H1 (cell line): Measurements from ENCODE around the gene NCK2. TPM values are rescaled to one million over a fixed set of nuclear protein-coding genes. Genes with fewer than 3 reads are reported as not detected.

Source experiments
- CTCF ChIA-PET: fragments of 300-600 bp; sonication (Branson Sonifier 250); formaldehyde crosslinking; loops from one replicate; lab custom pipeline; 2021; ENCODE audit not compliant: partially characterized antibody; lab: Charles Lee
- POLR2A ChIA-PET: fragments of 300-600 bp; sonication (Branson Sonifier 250); formaldehyde crosslinking; loops from one replicate; lab custom pipeline; 2021; ENCODE audit warnings: inconsistent platforms; ENCODE audit not compliant: partially characterized antibody; lab: Charles Lee
- DNase-seq, 2 experiments: peaks; one replicate each; pipeline versions ENCODE4 v3.0.0 to v3.0.0-alpha.2; 2010 to 2022; ENCODE audit warnings: low spot score in 2 of 2, low read depth in 1 of 2, mixed read lengths in 1 of 2
- FAIRE-seq: peaks from 2 replicates; lab custom pipeline; 2011; peaks lifted over from hg19 to GRCh38; lab: Jason Lieb, UNC
- H2AFZ ChIP-seq: 2 replicates; pipeline ENCODE4 v1.8.1; 2012; ENCODE audit warnings: low read length, inconsistent platforms
- H2AK5ac ChIP-seq: 2 replicates; pipeline ENCODE4 v1.6.1; 2013; ENCODE audit warnings: low read depth, low read length
- H2BK120ac ChIP-seq: replicated peaks from 2 replicates; pipeline ENCODE3; 2013; ENCODE audit warnings: low read depth, low read length, inconsistent platforms
- H2BK12ac ChIP-seq: 2 replicates; pipeline ENCODE4 v1.6.1; 2013; ENCODE audit warnings: low read depth, low read length
- H2BK15ac ChIP-seq: 2 replicates; pipeline ENCODE4 v1.6.1; 2013; ENCODE audit warnings: low read length
- H2BK20ac ChIP-seq: 2 replicates; pipeline ENCODE4 v1.6.1; 2013; ENCODE audit warnings: low read length
- H2BK5ac ChIP-seq: 2 replicates; pipeline ENCODE4 v1.6.1; 2013; ENCODE audit warnings: low read depth, low read length
- H3K14ac ChIP-seq: 2 replicates; pipeline ENCODE4 v1.6.1; 2013; ENCODE audit warnings: inconsistent platforms; ENCODE audit not compliant: insufficient read length
- H3K18ac ChIP-seq: 2 replicates; pipeline ENCODE4 v1.6.1; 2013; ENCODE audit warnings: low read length; ENCODE audit errors: extremely low read depth
- H3K23ac ChIP-seq: 2 replicates; pipeline ENCODE4 v1.6.1; 2013; ENCODE audit warnings: inconsistent platforms; ENCODE audit not compliant: insufficient read length
- H3K23me2 ChIP-seq: 2 replicates; pipeline ENCODE4 v1.6.1; 2013; ENCODE audit warnings: low read depth, low read length
- H3K27ac ChIP-seq: 2 replicates; pipeline ENCODE4 v1.6.1; 2011; ENCODE audit warnings: low read depth, low read length, inconsistent platforms
- H3K27me3 ChIP-seq, 4 experiments: replicated peaks in 1 of 4; 1 replicate in 1 of 4; 2 replicates in 3 of 4; pipeline versions ENCODE4 v1.6.1 to v1.8.1; 2011 to 2013; ENCODE audit warnings: low read length in 3 of 4, mild to moderate bottlenecking in 3 of 4, inconsistent platforms in 2 of 4, mixed read lengths in 2 of 4, moderate library complexity in 1 of 4; ENCODE audit not compliant: control insufficient read depth in 3 of 4, insufficient read depth in 3 of 4; ENCODE audit errors: extremely low read depth in 1 of 4
- H3K36me3 ChIP-seq, 4 experiments: 2 replicates each; pipeline versions ENCODE4 v1.6.1 to v1.8.1; 2011 to 2013; ENCODE audit warnings: mild to moderate bottlenecking in 4 of 4, low read length in 3 of 4, moderate library complexity in 2 of 4, control low read depth in 1 of 4, inconsistent platforms in 1 of 4; ENCODE audit not compliant: insufficient read depth in 4 of 4, control insufficient read depth in 2 of 4
- H3K4ac ChIP-seq: replicated peaks from 2 replicates; pipeline ENCODE3; 2013; ENCODE audit warnings: low read length, low read depth, mixed read lengths, inconsistent platforms; ENCODE audit not compliant: insufficient read length
- H3K4me1 ChIP-seq, 4 experiments: replicated peaks in 1 of 4; 1 replicate in 1 of 4; 2 replicates in 3 of 4; pipeline versions ENCODE4 v1.6.1 to v1.8.1; 2011 to 2013; ENCODE audit warnings: low read length in 3 of 4, inconsistent platforms in 2 of 4, mixed read lengths in 1 of 4; ENCODE audit not compliant: insufficient read depth in 4 of 4, control insufficient read depth in 3 of 4
- H3K4me2 ChIP-seq, 2 experiments: 2 replicates each; pipeline versions ENCODE4 v1.6.1 to v1.8.1; 2011 to 2013; ENCODE audit warnings: low read depth in 2 of 2, low read length in 2 of 2, control low read depth in 1 of 2, inconsistent platforms in 1 of 2, mild to moderate bottlenecking in 1 of 2; ENCODE audit not compliant: insufficient read depth in 1 of 2
- H3K4me3 ChIP-seq, 4 experiments: fragments of 200-600, 300-600 bp in 1 of 4; sonication (generic), shearing (Covaris generic), sonication (Bioruptor Twin) in 1 of 4; 2 replicates each; pipeline versions ENCODE4 v1.5.1 to v1.8.1; 2011 to 2016; ENCODE audit warnings: low read length in 4 of 4, low read depth in 3 of 4, control low read depth in 2 of 4, inconsistent platforms in 2 of 4, mild to moderate bottlenecking in 2 of 4, mixed read lengths in 1 of 4, moderate library complexity in 1 of 4; ENCODE audit not compliant: insufficient read depth in 2 of 4; ENCODE audit errors: extremely low read depth in 1 of 4
- H3K56ac ChIP-seq: replicated peaks from 2 replicates; pipeline ENCODE3; 2013; ENCODE audit warnings: low read depth, mild to moderate bottlenecking, mixed read lengths, low read length, inconsistent platforms; ENCODE audit not compliant: insufficient read length
- H3K79me1 ChIP-seq: 2 replicates; pipeline ENCODE4 v1.6.1; 2013; ENCODE audit warnings: low read depth, low read length, control low read depth
- H3K79me2 ChIP-seq, 2 experiments: 2 replicates each; pipeline versions ENCODE4 v1.6.1 to v1.8.1; 2012 to 2013; ENCODE audit warnings: low read length in 2 of 2, mild to moderate bottlenecking in 2 of 2, inconsistent platforms in 1 of 2; ENCODE audit not compliant: insufficient read depth in 2 of 2, control insufficient read depth in 1 of 2
- H3K9ac ChIP-seq, 4 experiments: replicated peaks in 1 of 4; 1 replicate in 1 of 4; 2 replicates in 3 of 4; pipeline versions ENCODE4 v1.6.1 to v1.8.1; 2011 to 2013; ENCODE audit warnings: low read depth in 3 of 4, low read length in 3 of 4, control low read depth in 2 of 4, mild to moderate bottlenecking in 2 of 4, moderate library complexity in 2 of 4, inconsistent platforms in 1 of 4; ENCODE audit errors: extremely low read depth in 1 of 4
- H3K9me3 ChIP-seq, 2 experiments: 2 replicates each; pipeline versions ENCODE4 v1.6.1 to v1.8.1; 2012 to 2013; ENCODE audit warnings: mild to moderate bottlenecking in 2 of 2, moderate library complexity in 2 of 2, control low read depth in 1 of 2, inconsistent platforms in 1 of 2, low read depth in 1 of 2, low read length in 1 of 2, mixed read lengths in 1 of 2; ENCODE audit not compliant: insufficient read depth in 2 of 2
- H4K20me1 ChIP-seq, 2 experiments: replicated peaks in 1 of 2; 2 replicates each; pipeline versions ENCODE3 to v1.8.1; 2011 to 2013; ENCODE audit warnings: inconsistent platforms in 2 of 2, low read length in 2 of 2, mild to moderate bottlenecking in 1 of 2; ENCODE audit not compliant: insufficient read depth in 2 of 2, control insufficient read depth in 1 of 2
- H4K5ac ChIP-seq: 2 replicates; pipeline ENCODE4 v1.6.1; 2013; ENCODE audit warnings: low read length, low read depth, mixed read lengths, inconsistent platforms; ENCODE audit not compliant: insufficient read length
- H4K8ac ChIP-seq: 2 replicates; pipeline ENCODE4 v1.8.0; 2013; ENCODE audit warnings: mild to moderate bottlenecking, moderate library complexity, low read length, inconsistent platforms; ENCODE audit not compliant: insufficient read depth; ENCODE audit errors: extremely low read depth
- H4K91ac ChIP-seq: replicated peaks from 2 replicates; pipeline ENCODE3; 2013; ENCODE audit warnings: low read length, mixed read lengths, inconsistent platforms; ENCODE audit not compliant: insufficient read length
- RXRA ChIP-seq: IDR thresholded peaks from 2 replicates; pipeline ENCODE4 v1.6.1; 2011; ENCODE audit warnings: low read depth, mild to moderate bottlenecking, low read length, moderate library complexity; ENCODE audit not compliant: insufficient read depth
- WGBS, 2 experiments: shearing (Covaris generic) in 1 of 2; methylation state at CpG; one replicate each; pipeline versions ENCODE4 v1.1.6 to v1.1.7; 2013 to 2015; ENCODE audit warnings: low lambda C conversion rate in 2 of 2, mixed read lengths in 2 of 2, inconsistent platforms in 1 of 2, low coverage in 1 of 2, missing lambda C conversion rate in 1 of 2; ENCODE audit not compliant: insufficient replicate concordance in 2 of 2, insufficient coverage in 1 of 2, insufficient read length in 1 of 2; ENCODE audit errors: extremely low coverage in 1 of 2, missing lambda C conversion rate in 1 of 2; 5-methylcytosine and 5-hydroxymethylcytosine counted together
- polyA plus RNA-seq, 7 experiments: library from polyadenylated mRNA; depleted of rRNA in 3 of 7; stranded (reverse) in 5 of 7; unstranded in 2 of 7; fragments of >200 nt in 5 of 7; fragments of 200-250 nt in 2 of 7; gene quantifications; 1 replicate in 5 of 7; 2 replicates in 1 of 7; 4 replicates in 1 of 7; pipeline versions ENCODE4 v1.2.1 to v1.2.3, GENCODE V29; 2011 to 2013; ENCODE audit warnings: missing spikeins in 2 of 7, mixed read lengths in 2 of 7
- total RNA-seq: library from RNA; stranded (reverse); fragmentation: NEBNext Ultra II Directional; extraction: Animal tissue kit (Norgen Biotek cat#: 25700); gene quantifications from 2 replicates; pipeline ENCODE4 v1.2.1, GENCODE V29; 2021

NCK2 gene
- total and polyA plus RNA-seq, 2 of the 8 experiments (the other 6 are each of a cell fraction or from before 2014, with no cell fraction given) = 30.3 to 65.7 TPM

- Histone ChIP-seq H3K9ac (peak overlapping the region in 3 of 4 experiments; percentile 63 to 67 (median 64); a peak in 5 of 7 replicates), H3K23me2 (peaks cover 7% of the 10 kb centered on the region; the same call in 1 of the 2 replicates), H3K4me2 (peak overlapping the region; percentile 80 to 92), H2BK20ac (no peak overlapping the region), H3K27me3 (no peaks in the 10 kb centered on the region; a peak in 2 of 7 replicates), H3K27ac (no peak overlapping the region), H2BK15ac (no peak overlapping the region), H4K5ac (no peak overlapping the region), H2BK120ac (no peak overlapping the region), H4K8ac (peak overlapping the region; percentile 29; the same call in 1 of the 2 replicates), H2BK12ac (no peak overlapping the region), H4K91ac (no peak overlapping the region), H3K4ac (no peak overlapping the region), H2AFZ (no peak overlapping the region), H3K18ac (no peak overlapping the region), H3K4me1 (peaks cover 0 to 14% (median 8%) of the 10 kb centered on the region in 4 experiments; a peak in 5 of 7 replicates), H3K9me3 (no peaks in the 10 kb centered on the region), H3K79me2 (peaks cover 19 to 61% of the 10 kb centered on the region in 2 experiments), H2AK5ac (no peak overlapping the region), H3K4me3 (peak overlapping the region; percentile 74 to 89 (median 78)), H3K56ac (no peak overlapping the region), H2BK5ac (no peak overlapping the region), H3K36me3 (peaks cover 0 to 4% (median 0%) of the 10 kb centered on the region in 4 experiments; a peak in 1 of 8 replicates), H4K20me1 (peaks cover 18 to 31% of the 10 kb centered on the region in 2 experiments), H3K14ac (no peak overlapping the region), H3K23ac (no peak overlapping the region), H3K79me1 (peaks cover 12% of the 10 kb centered on the region)
- POLR2A ChIA-PET = interaction anchor here (0.8 to 2.1 kb wide), 11 partner anchors 9 to 295 kb away, joined by 3 to 7 read pairs (median 3); no protein-coding TSS in a partner anchor
- CTCF ChIA-PET = interaction anchor here (0.6 to 2.0 kb wide), 7 partner anchors 16 to 351 kb away, joined by 3 to 5 read pairs (median 3); no protein-coding TSS in a partner anchor
- DNase-seq (peak in 1 of 2 experiments; percentile 80), FAIRE-seq (no peak)
- WGBS, 2 experiments = 49% methylated on average over 23 of the region's 23 CpGs; no CpG with 5 or more reads in 1 of the 2 experiments
- no peak for TF ChIP-seq RXRA
These were observed 1.7 kb downstream of the NCK2 start for GRCh38 chr2:105746177-105747080.
